T-helper 2 cell treated with Interferon-gamma antibody and Interleukin-4, amounts not matched to agents 5 μg/mL and 100 μg/mL, for 36 hours (primary cell): Measurements from ENCODE around the gene ERCC4.

Source experiments
- DNase-seq: peaks from one replicate; pipeline ENCODE4 v3.0.0; 2021; ENCODE audit warnings: low spot score
- H3K27ac Mint-ChIP-seq: one replicate; pipeline ENCODE4 v1.8.0; 2021; ENCODE audit warnings: mild to moderate bottlenecking, mixed read lengths
- H3K27me3 Mint-ChIP-seq: one replicate; pipeline ENCODE4 v1.8.0; 2021; ENCODE audit warnings: low read depth, mixed read lengths
- H3K36me3 Mint-ChIP-seq: one replicate; pipeline ENCODE4 v1.8.0; 2021; ENCODE audit warnings: low read depth, mixed read lengths
- H3K4me1 Mint-ChIP-seq: one replicate; pipeline ENCODE4 v1.8.0; 2021; ENCODE audit warnings: low read depth, mixed read lengths
- H3K4me3 Mint-ChIP-seq: one replicate; pipeline ENCODE4 v1.8.0; 2022; ENCODE audit warnings: mild to moderate bottlenecking, moderate library complexity, mixed read lengths
- H3K9me3 Mint-ChIP-seq: one replicate; pipeline ENCODE4 v1.8.0; 2021; ENCODE audit warnings: mixed read lengths

Gene ERCC4

GRCh38 chr16:13999071-13999894 is 79.3 kb downstream of the ERCC4 start:
- Mint-ChIP-seq H3K27ac (no peak overlapping the region), H3K4me1 (peaks cover 29% of the 10 kb centered on the region), H3K4me3 (no peak overlapping the region), H3K27me3 (no peaks in the 10 kb centered on the region), H3K9me3 (no peaks in the 10 kb centered on the region), H3K36me3 (no peaks in the 10 kb centered on the region)
- no peak for DNase-seq

GRCh38 chr16:13999895-14000425 is 80.0 kb downstream of the ERCC4 start:
- Mint-ChIP-seq H3K27me3 (no peaks in the 10 kb centered on the region), H3K4me3 (no peak overlapping the region), H3K36me3 (no peaks in the 10 kb centered on the region), H3K4me1 (peaks cover 29% of the 10 kb centered on the region), H3K27ac (no peak overlapping the region), H3K9me3 (no peaks in the 10 kb centered on the region)
- no peak for DNase-seq

GRCh38 chr16:14001521-14001920 is 81.6 kb downstream of the ERCC4 start:
- H3K27ac Mint-ChIP-seq: no peak overlapping the region
- no peaks in the 10 kb centered on the region for H3K9me3 Mint-ChIP-seq
- no peaks in the 10 kb centered on the region for H3K27me3 Mint-ChIP-seq
- no peaks in the 10 kb centered on the region for H3K36me3 Mint-ChIP-seq
- no peak for DNase-seq
- H3K4me3 Mint-ChIP-seq: no peak overlapping the region
- H3K4me1 Mint-ChIP-seq: peaks cover 29% of the 10 kb centered on the region
